GM12878 (cell line): ENCODE measurements around the gene MRPL57. TPM values are rescaled to one million over a fixed set of nuclear protein-coding genes. Genes with fewer than 3 reads are reported as not detected.

Experiments
- ATAC-seq: fragments of 200-7000 bp; cut with Tn5 transposase; 3 replicates; pipeline ENCODE4 v1.9.1; 2020; ENCODE audit warnings: mild to moderate bottlenecking, moderate library complexity
- BruUV-seq: library from RNA; stranded (reverse); fragments of 400-500 nt; replicated peaks from 2 replicates; lab custom pipeline; 2021; lab: Mats Ljungman, UMichigan
- CTCF ChIA-PET: fragments of 300-600 bp; sonication (Branson Sonifier 250); formaldehyde crosslinking; extraction: SDS; loops from one replicate; lab custom pipeline; 2021; ENCODE audit warnings: inconsistent platforms; lab: Yijun Ruan, JAX
- POLR2A ChIA-PET: fragments of 350-600 bp; formaldehyde crosslinking; extraction: SDS; loops from one replicate; lab custom pipeline; 2021; ENCODE audit warnings: inconsistent platforms; lab: Charles Lee
- RAD21 ChIA-PET: fragments of 300-600 bp; sonication (Branson Sonifier 250); formaldehyde crosslinking; loops from one replicate; lab custom pipeline; 2023; ENCODE audit warnings: antibody characterized with exemption; ENCODE audit not compliant: unreplicated experiment; lab: Charles Lee
- SMC1A ChIA-PET: fragments of 300-600 bp; sonication (Branson Sonifier 250); formaldehyde crosslinking; loops from one replicate; lab custom pipeline; 2023; ENCODE audit not compliant: unreplicated experiment, uncharacterized antibody; lab: Charles Lee
- DNase-seq: peaks from one replicate; pipeline ENCODE4 v3.0.0-alpha.2; 2011; ENCODE audit warnings: low read depth, low spot score
- FAIRE-seq: peaks from 3 replicates; lab custom pipeline; 2011; peaks lifted over from hg19 to GRCh38; lab: Jason Lieb, UNC
- H2AFZ ChIP-seq: 2 replicates; pipeline ENCODE4 v1.6.0; 2011; ENCODE audit warnings: low read depth, low read length, control low read depth; ENCODE audit not compliant: control insufficient read depth
- H3K27ac ChIP-seq: 2 replicates; pipeline ENCODE4 v1.5.1; 2011; ENCODE audit warnings: control low read depth; ENCODE audit not compliant: control insufficient read depth, insufficient read depth
- H3K27me3 ChIP-seq, 2 experiments: replicated peaks in 1 of 2; 2 replicates each; pipeline versions ENCODE4 v1.6.0 to v1.6.1; 2011; ENCODE audit warnings: low read length in 1 of 2; ENCODE audit not compliant: control insufficient read depth in 2 of 2, insufficient read depth in 2 of 2
- H3K36me3 ChIP-seq, 2 experiments: 2 replicates each; pipeline ENCODE4 v1.5.1; 2011; ENCODE audit warnings: low read length in 1 of 2; ENCODE audit not compliant: control insufficient read depth in 2 of 2, insufficient read depth in 2 of 2
- H3K4me1 ChIP-seq: 2 replicates; pipeline ENCODE4 v1.6.1; 2011; ENCODE audit warnings: mild to moderate bottlenecking, low read length, moderate library complexity, mixed read lengths; ENCODE audit not compliant: control insufficient read depth, insufficient read depth
- H3K4me2 ChIP-seq: 2 replicates; pipeline ENCODE4 v1.6.0; 2011; ENCODE audit warnings: control low read depth; ENCODE audit not compliant: control insufficient read depth, insufficient read depth
- H3K4me3 ChIP-seq: fragments of 200-600 bp; sonication (generic); 2 replicates; pipeline ENCODE4 v1.5.1; 2016
- H3K79me2 ChIP-seq: 2 replicates; pipeline ENCODE4 v1.6.0; 2011; ENCODE audit warnings: low read length; ENCODE audit not compliant: control insufficient read depth, insufficient read depth
- H3K9ac ChIP-seq: 2 replicates; pipeline ENCODE4 v1.8.0; 2011; ENCODE audit warnings: low read length, control low read depth, mixed read lengths; ENCODE audit not compliant: control insufficient read depth, insufficient read depth
- H3K9me3 ChIP-seq: replicated peaks from 3 replicates; pipeline ENCODE4 v1.5.1; 2011; ENCODE audit warnings: mild to moderate bottlenecking, low read length; ENCODE audit not compliant: control insufficient read depth, insufficient read depth
- H4K20me1 ChIP-seq: 2 replicates; pipeline ENCODE4 v1.6.0; 2011; ENCODE audit not compliant: control insufficient read depth, insufficient read depth
- E2F4 ChIP-seq: IDR thresholded peaks from 2 replicates; pipeline ENCODE4 v1.6.1; 2012; ENCODE audit warnings: low read depth, low read length, improper control_type of control experiment
- IKZF2 ChIP-seq, 2 experiments: fragments of 450-650 bp; IDR thresholded peaks; 2 replicates each; pipeline ENCODE4 v1.6.1; 2017; ENCODE audit warnings: mild to moderate bottlenecking in 2 of 2, moderate library complexity in 2 of 2
- MLLT1 ChIP-seq: fragments of 450-650 bp; IDR thresholded peaks from 2 replicates; pipeline ENCODE4 v1.6.1; 2016; ENCODE audit warnings: mild to moderate bottlenecking
- NR2F1 ChIP-seq: fragments of 450-650 bp; conservative IDR thresholded peaks from 2 replicates; pipeline ENCODE4 v1.6.1; 2017; ENCODE audit warnings: mild to moderate bottlenecking
- POLR2AphosphoS2 ChIP-seq: IDR thresholded peaks from 2 replicates; pipeline ENCODE4 v1.6.1; 2011; ENCODE audit warnings: low read depth, mild to moderate bottlenecking, low read length, improper control_type of control experiment, moderate library complexity
- TAF1 ChIP-seq: IDR thresholded peaks from 2 replicates; pipeline ENCODE4 v1.6.1; 2011; ENCODE audit warnings: mild to moderate bottlenecking, low read depth, low read length, borderline replicate concordance
- YY1 ChIP-seq: IDR thresholded peaks from 2 replicates; pipeline ENCODE4 v1.6.1; 2011; ENCODE audit warnings: low read depth, mild to moderate bottlenecking, low read length
- ZBTB4 ChIP-seq: fragments of 450-650 bp; formaldehyde crosslinking; IDR thresholded peaks from 2 replicates; pipeline ENCODE4 v1.4.0; 2022; ENCODE audit warnings: mild to moderate bottlenecking, moderate library complexity
- WGBS: methylation state at CpG from one replicate; pipeline ENCODE4 v1.1.6; 2016; ENCODE audit warnings: low lambda C conversion rate; ENCODE audit not compliant: insufficient replicate concordance, insufficient coverage; ENCODE audit errors: missing lambda C conversion rate; 5-methylcytosine and 5-hydroxymethylcytosine counted together
- in situ Hi-C: fragments of 300-500 bp; cut with MboI; formaldehyde crosslinking; loops from 9 replicates; pipeline ENCODE4 v1.14.3; 2018; ENCODE audit warnings: mixed read lengths
- intact Hi-C: fragments of 100-400 bp; cut with micrococcal nuclease; formaldehyde crosslinking; loops from one replicate; pipeline ENCODE4 v1.14.2; 2022; ENCODE audit not compliant: unreplicated experiment
- polyA plus RNA-seq, 11 experiments: library from polyadenylated mRNA; depleted of rRNA in 4 of 11; unstranded in 6 of 11; stranded (reverse) in 5 of 11; fragments of >200 nt; fragmentation: Nextera tagmentation in 4 of 11; fragmentation: Illumina TruSeq in 1 of 11; extraction: Ambion mirVana in 4 of 11; extraction: Trizol in 1 of 11; gene quantifications; 1 replicate in 1 of 11; 2 replicates in 10 of 11; pipeline versions ENCODE4 v1.2.1 to v1.2.3, GENCODE V29; 2011 to 2016; ENCODE audit warnings: inconsistent platforms in 2 of 11, missing spikeins in 2 of 11, low read depth in 1 of 11
- total RNA-seq, 4 experiments: library from RNA; depleted of rRNA in 3 of 4; stranded (reverse); fragments of >200 nt in 3 of 4; fragmentation: Illumina TruSeq in 1 of 4; extraction: Trizol in 1 of 4; gene quantifications; 2 replicates each; pipeline versions ENCODE4 v1.2.1 to v1.2.3, GENCODE V29; 2013 to 2021
- TF ChIP-seq, protein P1 (sequence below): fragments of 450-650 bp; IDR thresholded peaks from 2 replicates; pipeline ENCODE4 v1.6.1; 2017; ENCODE audit warnings: mild to moderate bottlenecking
- TF ChIP-seq, protein P2 (sequence below): fragments of 450-650 bp; IDR thresholded peaks from 2 replicates; pipeline ENCODE4 v1.6.1; 2017; ENCODE audit warnings: low read depth, mild to moderate bottlenecking, moderate library complexity
- TF ChIP-seq, protein P3 (sequence below): IDR thresholded peaks from 2 replicates; pipeline ENCODE4 v1.6.1; 2011; ENCODE audit warnings: borderline replicate concordance, low read depth, mild to moderate bottlenecking, moderate library complexity, low read length; ENCODE audit not compliant: insufficient read depth, poor library complexity, severe bottlenecking

MRPL57 gene
- total and polyA plus RNA-seq, 10 of the 15 experiments (the other 5 are each of a cell fraction or from before 2014, with no cell fraction given): 10.5 to 90.6 (median 25.9) TPM

GRCh38 chr13:21202767-21203531 is 26.5 kb downstream of the MRPL57 start:
- H3K9me3 ChIP-seq: no peaks in the 10 kb centered on the region; the same call in 2 of the 3 replicates
- intact Hi-C loops: no loop called here
- no peak for ATAC-seq
- H3K36me3 ChIP-seq: no peaks in the 10 kb centered on the region
- TF ChIP-seq, protein P1, sequence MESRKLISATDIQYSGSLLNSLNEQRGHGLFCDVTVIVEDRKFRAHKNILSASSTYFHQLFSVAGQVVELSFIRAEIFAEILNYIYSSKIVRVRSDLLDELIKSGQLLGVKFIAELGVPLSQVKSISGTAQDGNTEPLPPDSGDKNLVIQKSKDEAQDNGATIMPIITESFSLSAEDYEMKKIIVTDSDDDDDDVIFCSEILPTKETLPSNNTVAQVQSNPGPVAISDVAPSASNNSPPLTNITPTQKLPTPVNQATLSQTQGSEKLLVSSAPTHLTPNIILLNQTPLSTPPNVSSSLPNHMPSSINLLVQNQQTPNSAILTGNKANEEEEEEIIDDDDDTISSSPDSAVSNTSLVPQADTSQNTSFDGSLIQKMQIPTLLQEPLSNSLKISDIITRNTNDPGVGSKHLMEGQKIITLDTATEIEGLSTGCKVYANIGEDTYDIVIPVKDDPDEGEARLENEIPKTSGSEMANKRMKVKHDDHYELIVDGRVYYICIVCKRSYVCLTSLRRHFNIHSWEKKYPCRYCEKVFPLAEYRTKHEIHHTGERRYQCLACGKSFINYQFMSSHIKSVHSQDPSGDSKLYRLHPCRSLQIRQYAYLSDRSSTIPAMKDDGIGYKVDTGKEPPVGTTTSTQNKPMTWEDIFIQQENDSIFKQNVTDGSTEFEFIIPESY: no peak
- TF ChIP-seq E2F4: no peak
- TF ChIP-seq MLLT1: no peak
- no peak for TF ChIP-seq NR2F1
- TF ChIP-seq, protein P2, sequence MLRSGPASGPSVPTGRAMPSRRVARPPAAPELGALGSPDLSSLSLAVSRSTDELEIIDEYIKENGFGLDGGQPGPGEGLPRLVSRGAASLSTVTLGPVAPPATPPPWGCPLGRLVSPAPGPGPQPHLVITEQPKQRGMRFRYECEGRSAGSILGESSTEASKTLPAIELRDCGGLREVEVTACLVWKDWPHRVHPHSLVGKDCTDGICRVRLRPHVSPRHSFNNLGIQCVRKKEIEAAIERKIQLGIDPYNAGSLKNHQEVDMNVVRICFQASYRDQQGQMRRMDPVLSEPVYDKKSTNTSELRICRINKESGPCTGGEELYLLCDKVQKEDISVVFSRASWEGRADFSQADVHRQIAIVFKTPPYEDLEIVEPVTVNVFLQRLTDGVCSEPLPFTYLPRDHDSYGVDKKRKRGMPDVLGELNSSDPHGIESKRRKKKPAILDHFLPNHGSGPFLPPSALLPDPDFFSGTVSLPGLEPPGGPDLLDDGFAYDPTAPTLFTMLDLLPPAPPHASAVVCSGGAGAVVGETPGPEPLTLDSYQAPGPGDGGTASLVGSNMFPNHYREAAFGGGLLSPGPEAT: no peak
- no peak for TF ChIP-seq TAF1
- TF ChIP-seq, protein P3, sequence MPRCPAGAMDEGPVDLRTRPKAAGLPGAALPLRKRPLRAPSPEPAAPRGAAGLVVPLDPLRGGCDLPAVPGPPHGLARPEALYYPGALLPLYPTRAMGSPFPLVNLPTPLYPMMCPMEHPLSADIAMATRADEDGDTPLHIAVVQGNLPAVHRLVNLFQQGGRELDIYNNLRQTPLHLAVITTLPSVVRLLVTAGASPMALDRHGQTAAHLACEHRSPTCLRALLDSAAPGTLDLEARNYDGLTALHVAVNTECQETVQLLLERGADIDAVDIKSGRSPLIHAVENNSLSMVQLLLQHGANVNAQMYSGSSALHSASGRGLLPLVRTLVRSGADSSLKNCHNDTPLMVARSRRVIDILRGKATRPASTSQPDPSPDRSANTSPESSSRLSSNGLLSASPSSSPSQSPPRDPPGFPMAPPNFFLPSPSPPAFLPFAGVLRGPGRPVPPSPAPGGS: no peak
- TF ChIP-seq IKZF2 (IDR thresholded peaks at IDR 0.05): no peak
- TF ChIP-seq POLR2AphosphoS2: no peak
- no peak for TF ChIP-seq ZBTB4
- no peak for TF ChIP-seq YY1
- TF ChIP-seq, all 136 proteins: peak for 0
- Histone ChIP-seq H3K4me2 (no peak overlapping the region), H3K9ac (no peak overlapping the region), H2AFZ (no peak overlapping the region), H4K20me1 (no peaks in the 10 kb centered on the region), H3K4me3 (no peak overlapping the region), H3K4me1 (no peaks in the 10 kb centered on the region), H3K27ac (no peak overlapping the region), H3K79me2 (no peaks in the 10 kb centered on the region), H3K27me3 (no peaks in the 10 kb centered on the region; a peak in 1 of 4 replicates)
- FAIRE-seq (no peak), DNase-seq (no peak)
- in situ Hi-C loops: no loop called here
- ChIA-PET CTCF (no interaction called here), RAD21 (no interaction called here), POLR2A (no interaction called here), SMC1A (no interaction called here)
- 0% methylated on average over 2 of the region's 3 CpGs for WGBS
- no TSS peak for BruUV-seq
